MV-4-11 (cell line): ENCODE measurements around the gene VARS1.
A peak's percentile ranks its signal among the peaks of the same experiment; 100 is the strongest.

ENCODE experiments used
- DNase-seq: peaks from one replicate; lab custom pipeline; 2025; lab: John Stamatoyannopoulos, UW

VARS1 gene

GRCh38 chr6:31771992-31772358 lies 23.6 kb downstream of the VARS1 start:
- DNase-seq = no peak

- DNase-seq = no peak
These were observed 24.7 kb downstream of the VARS1 start for GRCh38 chr6:31770860-31771259.

- peak; percentile 70 for DNase-seq
These were observed 25.7 kb downstream of the VARS1 start for GRCh38 chr6:31769684-31770371.

- DNase-seq = peak; percentile 84
These were observed 26.9 kb downstream of the VARS1 start for GRCh38 chr6:31768363-31769257.

GRCh38 chr6:31767096-31767645 lies 28.4 kb downstream of the VARS1 start:
- DNase-seq = no peak

GRCh38 chr6:31765910-31766794 lies 29.4 kb downstream of the VARS1 start:
- DNase-seq = no peak

GRCh38 chr6:31765559-31765909 lies 30.0 kb downstream of the VARS1 start:
- DNase-seq = no peak

- no peak for DNase-seq
These were observed 31.4 kb downstream of the VARS1 start for GRCh38 chr6:31764198-31764597.

GRCh38 chr6:31763619-31763940 lies 32.0 kb downstream of the VARS1 start:
- DNase-seq = no peak

- no peak for DNase-seq
These were observed 32.5 kb downstream of the VARS1 start for GRCh38 chr6:31762878-31763618.

GRCh38 chr6:31762356-31762755 lies 33.2 kb downstream of the VARS1 start, which contains the start of gene SAPCD1:
SAPCD1 (plus strand) TSS chr6:31762656; CDS start chr6:31763055, 399 bp downstream.
- DNase-seq = no peak

- DNase-seq = no peak
These were observed 34.2 kb downstream of the VARS1 start for GRCh38 chr6:31761343-31761742.

GRCh38 chr6:31760790-31761189 lies 34.8 kb downstream of the VARS1 start:
- DNase-seq = no peak

- no peak for DNase-seq
These were observed 37.3 kb downstream of the VARS1 start for GRCh38 chr6:31758281-31758680.

GRCh38 chr6:31752739-31753319 lies 42.7 kb downstream of the VARS1 start:
- DNase-seq = no peak

- no peak for DNase-seq
These were observed 45.0 kb downstream of the VARS1 start for GRCh38 chr6:31750411-31751022.

- DNase-seq = no peak
These were observed 46.1 kb downstream of the VARS1 start for GRCh38 chr6:31749301-31750036.
